Mucosa of rectum (tissue), 2 donors: ENCODE measurements around the gene KIF26B.

Experiments
- H3K27ac ChIP-seq, 2 donors: one replicate each; pipeline ENCODE4 v1.7.0; 2013; ENCODE audit warnings: inconsistent platforms in 2 of 2, low read depth in 2 of 2, low read length in 2 of 2
- H3K27me3 ChIP-seq, 2 donors: one replicate each; pipeline ENCODE4 v1.7.0; 2013; ENCODE audit warnings: low read length in 2 of 2; ENCODE audit not compliant: control insufficient read depth in 2 of 2, insufficient read depth in 2 of 2
- H3K36me3 ChIP-seq, 2 donors: one replicate each; pipeline ENCODE4 v1.7.0; 2013; ENCODE audit warnings: low read length in 2 of 2; ENCODE audit not compliant: control insufficient read depth in 2 of 2, insufficient read depth in 2 of 2
- H3K4me1 ChIP-seq, 2 donors: one replicate each; pipeline ENCODE4 v1.7.0; 2013; ENCODE audit warnings: low read length in 2 of 2, mild to moderate bottlenecking in 1 of 2; ENCODE audit not compliant: control insufficient read depth in 2 of 2, insufficient read depth in 2 of 2
- H3K4me3 ChIP-seq, 2 donors: one replicate each; pipeline ENCODE4 v1.7.0; 2013; ENCODE audit warnings: low read length in 2 of 2
- H3K9ac ChIP-seq, 2 donors: one replicate each; pipeline ENCODE4 v1.7.0; 2013; ENCODE audit warnings: low read length in 2 of 2, low read depth in 1 of 2, mild to moderate bottlenecking in 1 of 2
- H3K9me3 ChIP-seq, 2 donors: one replicate each; pipeline ENCODE4 v1.7.0; 2013; ENCODE audit warnings: low read length in 2 of 2; ENCODE audit not compliant: control insufficient read depth in 2 of 2
- donor health status: healthy.
- donor health status: Normal muscosa, but diverticular disease.

KIF26B gene

DNA sequence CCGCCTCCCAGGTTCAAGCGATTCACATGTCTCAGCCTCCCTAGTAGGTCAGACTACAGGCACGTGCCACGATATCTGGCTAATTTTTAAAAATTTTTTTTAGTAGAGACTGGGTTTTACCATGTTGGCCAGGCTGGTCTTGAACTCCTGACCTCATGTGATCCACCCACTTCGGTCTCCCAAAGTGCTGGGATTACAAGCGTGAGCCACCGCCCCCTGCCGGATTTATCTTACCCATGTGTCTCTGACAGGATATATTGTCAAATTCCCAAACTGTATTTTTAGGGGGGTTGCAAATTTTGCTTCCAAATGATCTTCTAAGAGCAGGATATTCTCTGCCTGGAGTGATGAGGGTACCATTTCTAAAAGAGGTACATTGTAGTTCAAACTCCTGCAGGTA lies 74.3 kb downstream of the KIF26B start:
- Histone ChIP-seq H3K4me3 (no peak overlapping the region), H3K9me3 (no peaks in the 10 kb centered on the region), H3K4me1 (no peaks in the 10 kb centered on the region), H3K27me3 (no peaks in the 10 kb centered on the region), H3K36me3 (no peaks in the 10 kb centered on the region), H3K27ac (no peak overlapping the region), H3K9ac (no peak overlapping the region)

DNA sequence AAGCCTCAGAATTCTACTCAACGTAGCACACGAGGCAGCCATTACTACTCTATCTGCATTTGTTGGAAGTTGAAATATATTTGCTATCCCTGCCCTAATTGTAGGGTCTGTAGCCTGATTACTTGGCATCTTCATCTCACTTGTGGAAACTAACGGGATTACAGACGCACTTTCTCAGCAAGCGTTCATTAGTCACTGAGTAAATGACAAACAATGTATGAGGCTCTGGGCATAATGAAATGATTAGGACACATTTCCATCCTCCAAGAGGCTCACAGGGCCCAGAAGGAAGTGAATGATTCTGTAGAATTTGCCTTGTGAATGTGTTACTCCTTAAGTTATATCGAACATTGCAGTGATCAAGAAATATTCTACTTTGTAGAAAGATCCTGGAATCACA lies 78.1 kb downstream of the KIF26B start:
- no peaks in the 10 kb centered on the region for H3K36me3 ChIP-seq
- no peak overlapping the region for H3K27ac ChIP-seq
- no peaks in the 10 kb centered on the region for H3K9me3 ChIP-seq
- no peak overlapping the region for H3K4me3 ChIP-seq
- no peak overlapping the region for H3K9ac ChIP-seq
- peaks cover 0 to 3% of the 10 kb centered on the region in 2 donors for H3K27me3 ChIP-seq
- H3K4me1 ChIP-seq = no peaks in the 10 kb centered on the region

DNA sequence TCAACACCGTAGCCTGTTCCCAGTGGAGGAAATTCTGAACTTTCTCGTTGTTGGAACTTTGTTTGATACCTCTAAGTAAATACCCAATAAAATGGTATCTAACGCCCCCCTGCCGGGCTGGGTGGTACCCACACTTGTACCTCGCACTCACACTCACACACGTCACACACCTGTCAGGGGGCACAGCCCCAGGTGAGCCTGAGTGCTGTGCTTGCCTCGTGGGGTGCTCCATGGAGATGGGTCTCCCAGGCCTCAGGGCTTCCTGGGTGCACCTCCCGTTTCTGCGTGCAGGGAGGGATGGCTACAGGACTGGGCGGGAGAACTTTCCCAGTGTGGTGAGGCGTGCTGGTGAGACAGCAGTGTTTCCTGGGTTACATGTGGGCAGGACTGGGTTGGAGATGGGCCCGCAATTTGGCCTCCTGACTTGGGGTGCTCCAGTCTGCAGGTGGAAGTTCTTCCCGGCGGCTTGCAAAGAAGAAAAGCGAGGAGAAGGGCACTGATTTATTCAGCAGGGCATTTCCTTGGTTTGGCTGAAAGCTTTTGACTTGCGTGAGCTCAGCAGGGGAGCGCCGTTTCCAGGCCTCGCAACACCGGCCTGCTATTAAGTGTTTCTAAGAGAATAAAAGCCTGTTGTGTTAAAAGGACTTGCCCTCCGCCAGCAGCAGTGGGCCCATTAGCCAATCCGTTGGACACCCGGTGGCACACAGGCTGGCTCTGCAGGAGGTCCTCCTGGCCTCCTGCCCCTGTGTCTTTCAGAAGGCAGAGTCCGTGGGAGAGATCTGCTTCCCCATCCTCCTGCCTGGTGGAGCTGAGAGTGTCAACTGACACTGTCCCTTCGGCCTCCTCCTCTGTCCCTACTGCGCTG lies 79.7 kb downstream of the KIF26B start:
- Histone ChIP-seq H3K4me1 (no peaks in the 10 kb centered on the region), H3K27ac (no peak overlapping the region)

GRCh38 chr1:245235156-245235555 lies 80.4 kb downstream of the KIF26B start:
- peaks cover 0 to 3% of the 10 kb centered on the region in 2 donors for H3K27me3 ChIP-seq
- H3K4me1 ChIP-seq = no peaks in the 10 kb centered on the region
- H3K9ac ChIP-seq = no peak overlapping the region
- no peak overlapping the region for H3K4me3 ChIP-seq
- H3K27ac ChIP-seq = no peak overlapping the region
- no peaks in the 10 kb centered on the region for H3K9me3 ChIP-seq
- H3K36me3 ChIP-seq = no peaks in the 10 kb centered on the region

More for the DNA sequence above, 79.7 kb downstream of the KIF26B start:
- no peaks in the 10 kb centered on the region for H3K36me3 ChIP-seq
- H3K9me3 ChIP-seq = no peaks in the 10 kb centered on the region
- no peak overlapping the region for H3K9ac ChIP-seq
- H3K4me3 ChIP-seq = no peak overlapping the region
- H3K27me3 ChIP-seq = peaks cover 0 to 3% of the 10 kb centered on the region in 2 donors

DNA sequence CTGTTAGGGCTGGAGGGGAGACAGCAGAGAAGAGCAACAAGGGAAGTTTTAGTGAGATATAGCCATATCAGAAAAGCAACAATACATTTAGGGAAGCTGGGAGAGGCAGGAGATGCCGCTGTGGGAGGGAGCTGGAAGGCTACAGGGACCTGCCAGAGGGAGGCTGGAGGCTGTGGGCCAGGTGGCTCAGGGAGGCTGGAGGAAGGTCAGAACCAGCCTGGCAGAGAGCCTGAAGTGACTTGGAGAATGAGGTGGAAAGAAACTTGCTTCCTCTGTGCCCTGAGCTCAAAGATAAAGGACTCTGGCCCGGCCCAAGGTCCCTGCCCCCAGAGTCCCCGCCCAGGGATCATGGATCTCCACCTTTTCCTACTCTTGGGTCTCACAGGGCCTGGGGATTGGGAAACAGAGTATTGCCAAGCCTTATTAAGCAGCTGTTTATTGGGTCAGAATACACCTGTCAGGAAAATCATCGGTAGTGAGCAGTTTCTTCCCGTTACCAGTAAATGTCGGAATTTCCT lies 85.9 kb downstream of the KIF26B start:
- Histone ChIP-seq H3K27me3 (peaks cover 0 to 3% of the 10 kb centered on the region in 2 donors), H3K9me3 (no peaks in the 10 kb centered on the region), H3K36me3 (no peaks in the 10 kb centered on the region), H3K27ac (no peak overlapping the region), H3K9ac (no peak overlapping the region), H3K4me1 (peaks cover 0 to 6% of the 10 kb centered on the region in 2 donors), H3K4me3 (no peak overlapping the region)

DNA sequence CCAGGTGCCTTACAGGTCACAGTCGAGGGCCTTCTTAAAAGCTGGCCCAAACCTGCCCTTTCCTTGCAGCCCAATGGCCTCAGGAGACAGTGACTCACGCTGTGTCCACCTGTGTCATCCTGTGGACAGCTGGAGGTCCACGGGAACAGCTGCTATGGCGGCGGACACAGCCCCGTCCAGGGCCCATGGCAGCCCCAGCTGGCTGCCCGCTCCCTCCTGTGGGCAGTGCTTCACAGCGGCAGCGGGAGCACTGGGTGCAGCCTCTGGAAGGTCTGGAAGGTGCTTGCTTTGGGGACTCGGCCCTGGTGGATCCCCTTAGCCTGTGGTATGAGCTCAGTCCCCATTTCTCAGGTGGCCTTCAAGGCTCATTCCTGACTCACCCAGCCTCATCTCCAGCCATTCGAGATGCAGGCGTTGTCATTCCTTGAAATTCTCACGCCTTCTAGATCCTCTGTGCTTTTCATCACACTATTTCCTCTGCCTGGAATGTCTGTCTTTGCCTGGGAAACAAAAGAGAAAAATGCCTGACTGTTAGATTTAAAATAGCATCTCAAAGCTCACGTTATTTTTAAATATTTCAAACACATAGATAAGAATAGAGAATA lies 86.8 kb downstream of the KIF26B start:
- Histone ChIP-seq H3K4me1 (peaks cover 0 to 6% of the 10 kb centered on the region in 2 donors), H3K4me3 (no peak overlapping the region), H3K27ac (no peak overlapping the region), H3K36me3 (no peaks in the 10 kb centered on the region), H3K9ac (no peak overlapping the region), H3K9me3 (no peaks in the 10 kb centered on the region), H3K27me3 (peaks cover 0 to 3% of the 10 kb centered on the region in 2 donors)

GRCh38 chr1:245242989-245243388 lies 88.2 kb downstream of the KIF26B start:
- Histone ChIP-seq H3K36me3 (no peaks in the 10 kb centered on the region), H3K4me1 (peaks cover 0 to 6% of the 10 kb centered on the region in 2 donors), H3K9me3 (no peaks in the 10 kb centered on the region), H3K9ac (no peak overlapping the region), H3K4me3 (no peak overlapping the region), H3K27ac (no peak overlapping the region), H3K27me3 (peaks cover 0 to 5% of the 10 kb centered on the region in 2 donors)

GRCh38 chr1:245245021-245245667 lies 90.4 kb downstream of the KIF26B start:
- H3K27me3 ChIP-seq = peaks cover 0 to 12% of the 10 kb centered on the region in 2 donors
- H3K27ac ChIP-seq = no peak overlapping the region
- no peaks in the 10 kb centered on the region for H3K36me3 ChIP-seq
- H3K9ac ChIP-seq = no peak overlapping the region
- H3K4me1 ChIP-seq = peaks cover 0 to 6% of the 10 kb centered on the region in 2 donors
- H3K4me3 ChIP-seq = no peak overlapping the region
- H3K9me3 ChIP-seq = no peaks in the 10 kb centered on the region

DNA sequence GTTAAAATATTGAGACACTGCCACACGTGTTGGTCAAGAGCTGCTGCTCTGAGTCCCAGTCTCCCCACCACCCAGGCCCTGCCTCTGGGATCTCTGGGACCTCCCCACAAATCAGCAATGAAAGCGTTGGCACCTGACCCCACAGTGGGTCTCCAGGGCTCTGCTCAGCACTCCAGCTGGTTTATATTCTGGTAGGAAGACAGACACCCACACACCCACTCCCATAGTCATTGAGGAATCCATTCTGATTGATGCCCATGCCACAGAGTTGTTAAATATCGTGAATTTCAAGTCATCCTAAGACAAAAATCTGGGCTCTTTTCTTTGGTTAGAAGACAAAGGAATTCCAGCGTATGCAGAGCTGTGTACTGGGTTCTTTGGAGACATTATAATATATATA lies 91.6 kb downstream of the KIF26B start:
- H3K9ac ChIP-seq = no peak overlapping the region
- H3K36me3 ChIP-seq = no peaks in the 10 kb centered on the region
- no peak overlapping the region for H3K4me3 ChIP-seq
- H3K9me3 ChIP-seq = no peaks in the 10 kb centered on the region
- peaks cover 0 to 6% of the 10 kb centered on the region in 2 donors for H3K4me1 ChIP-seq
- no peak overlapping the region for H3K27ac ChIP-seq
- peaks cover 0 to 12% of the 10 kb centered on the region in 2 donors for H3K27me3 ChIP-seq

DNA sequence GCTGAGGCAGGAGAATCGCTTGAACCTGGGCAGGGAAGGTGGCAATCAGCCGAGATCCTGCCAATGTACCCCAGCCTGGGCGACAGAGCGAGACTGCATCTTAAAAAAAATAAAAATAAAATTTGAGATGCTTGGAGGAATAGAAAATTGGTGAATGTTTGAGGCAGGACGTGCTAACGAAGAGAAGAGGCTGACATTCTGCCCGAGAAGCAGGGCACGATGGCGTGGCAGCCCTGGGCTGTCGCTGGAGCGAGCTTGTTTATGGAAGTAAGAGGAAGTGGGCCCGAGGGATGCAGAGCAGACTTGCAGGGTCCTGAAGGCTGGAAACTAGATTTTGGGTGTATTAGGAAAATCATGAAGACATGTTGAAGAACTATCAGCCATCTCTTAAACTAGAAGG lies 92.6 kb downstream of the KIF26B start:
- Histone ChIP-seq H3K27me3 (peaks cover 0 to 12% of the 10 kb centered on the region in 2 donors), H3K27ac (no peak overlapping the region), H3K9me3 (no peaks in the 10 kb centered on the region), H3K36me3 (no peaks in the 10 kb centered on the region), H3K4me3 (no peak overlapping the region), H3K9ac (no peak overlapping the region), H3K4me1 (peaks cover 0 to 6% of the 10 kb centered on the region in 2 donors)
